GM12891 (cell line): ENCODE results near the gene LCE1F.

Experiments
- PAX5 ChIP-seq: IDR thresholded peaks from 2 replicates; pipeline ENCODE4 v1.6.1; 2011; ENCODE audit warnings: low read length, moderate library complexity, mild to moderate bottlenecking; ENCODE audit not compliant: insufficient read depth, severe bottlenecking
- POLR2A ChIP-seq: IDR thresholded peaks from 2 replicates; pipeline ENCODE4 v1.6.1; 2011; ENCODE audit warnings: low read depth, low read length, control low read depth
- POLR2AphosphoS5 ChIP-seq: IDR thresholded peaks from 2 replicates; pipeline ENCODE4 v1.6.1; 2011; ENCODE audit warnings: low read depth, low read length, control low read depth
- SPI1 ChIP-seq: IDR thresholded peaks from 2 replicates; pipeline ENCODE4 v1.6.1; 2011; ENCODE audit warnings: low read depth, low read length, control low read depth
- TAF1 ChIP-seq: IDR thresholded peaks from 2 replicates; pipeline ENCODE4 v1.6.1; 2011; ENCODE audit warnings: low read depth, low read length, control low read depth

DNA sequence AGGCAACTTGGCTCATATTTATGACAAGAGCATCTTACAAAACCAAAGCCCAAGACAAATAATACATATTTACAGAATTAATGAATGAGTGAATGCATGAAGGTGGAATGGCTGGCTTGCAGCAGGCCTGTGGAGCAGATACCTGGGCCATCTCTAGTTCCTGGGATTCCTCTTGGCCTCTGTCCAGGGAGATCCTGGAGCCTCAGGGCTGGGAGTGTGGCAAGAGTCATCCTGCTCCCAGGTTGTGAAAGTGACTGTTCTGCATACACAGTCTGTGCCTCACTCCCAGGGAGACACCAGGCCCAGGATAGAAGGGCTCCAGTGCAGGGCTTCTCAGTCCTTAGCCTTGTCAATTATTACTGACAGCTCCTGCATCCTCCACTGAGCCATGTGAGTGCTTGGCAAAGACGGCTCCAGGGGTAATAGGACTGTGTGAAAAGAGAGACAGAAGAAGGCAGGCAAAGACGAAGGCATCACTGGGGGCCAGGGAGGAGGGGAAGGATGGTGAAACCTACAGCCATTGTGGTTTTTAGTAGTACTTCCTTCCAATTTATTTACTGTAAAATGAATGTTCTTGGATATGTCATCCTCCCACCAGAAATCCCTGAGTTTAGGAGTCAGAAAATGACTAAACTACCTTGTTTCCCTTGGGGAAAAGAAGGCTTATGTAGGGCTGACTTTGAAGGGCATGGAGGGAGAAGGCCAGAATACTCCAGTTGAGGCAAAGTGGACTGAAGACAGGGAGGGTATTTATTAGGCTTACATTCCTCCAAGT is 31.4 kb upstream of the LCE1F start:
- no peak for TF ChIP-seq POLR2A
- TF ChIP-seq TAF1: no peak
- no peak for TF ChIP-seq POLR2AphosphoS5
- TF ChIP-seq SPI1: no peak
- TF ChIP-seq PAX5: no peak
